Keratinocyte (primary cell): ENCODE measurements around the gene KRTAP9-9. TPM values are rescaled to one million over a fixed set of nuclear protein-coding genes. Genes with fewer than 3 reads are reported as not detected.

Experiments
- DNase-seq: peaks from one replicate; pipeline ENCODE4 v3.0.0-alpha.2; 2011; ENCODE audit warnings: low read depth, missing footprints, low spot score
- FAIRE-seq: peaks from 2 replicates; lab custom pipeline; 2011; peaks lifted over from hg19 to GRCh38; lab: Jason Lieb, UNC
- H2AFZ ChIP-seq: 2 replicates; pipeline ENCODE4 v1.6.0; 2012; ENCODE audit warnings: low read length, control low read depth, inconsistent platforms; ENCODE audit not compliant: control insufficient read depth
- H3K27ac ChIP-seq: 2 replicates; pipeline ENCODE4 v1.5.1; 2011; ENCODE audit warnings: low read length; ENCODE audit not compliant: control insufficient read depth, insufficient read depth
- H3K27me3 ChIP-seq: 3 replicates; pipeline ENCODE4 v1.6.0; 2011; ENCODE audit warnings: low read length; ENCODE audit not compliant: control insufficient read depth, insufficient read depth; ENCODE audit errors: extremely low read depth
- H3K36me3 ChIP-seq, 2 experiments: 2 replicates in 1 of 2; 3 replicates in 1 of 2; pipeline ENCODE4 v1.5.1; 2011; ENCODE audit warnings: low read length in 2 of 2, mild to moderate bottlenecking in 1 of 2; ENCODE audit not compliant: control insufficient read depth in 2 of 2, insufficient read depth in 2 of 2; ENCODE audit errors: extremely low read depth in 1 of 2
- H3K4me1 ChIP-seq: 3 replicates; pipeline ENCODE4 v1.5.1; 2011; ENCODE audit warnings: low read length; ENCODE audit not compliant: control insufficient read depth, insufficient read depth; ENCODE audit errors: extremely low read depth
- H3K4me2 ChIP-seq: 3 replicates; pipeline ENCODE4 v1.6.0; 2011; ENCODE audit warnings: low read depth, low read length; ENCODE audit not compliant: control insufficient read depth, insufficient read depth; ENCODE audit errors: extremely low read depth
- H3K4me3 ChIP-seq, 3 experiments: fragments of 200-600 bp in 1 of 3; sonication (generic) in 1 of 3; 2 replicates in 2 of 3; 3 replicates in 1 of 3; pipeline ENCODE4 v1.5.1; 2011 to 2016; ENCODE audit warnings: low read length in 3 of 3, mild to moderate bottlenecking in 3 of 3, control low read depth in 2 of 3, inconsistent platforms in 1 of 3, low read depth in 1 of 3, mixed read lengths in 1 of 3, mixed run types in 1 of 3, moderate library complexity in 1 of 3; ENCODE audit not compliant: control insufficient read depth in 2 of 3, insufficient read depth in 2 of 3; ENCODE audit errors: extremely low read depth in 1 of 3
- H3K79me2 ChIP-seq: 2 replicates; pipeline ENCODE4 v1.6.0; 2012; ENCODE audit warnings: low read length; ENCODE audit not compliant: control insufficient read depth, insufficient read depth
- H3K9ac ChIP-seq: 3 replicates; pipeline ENCODE4 v1.6.0; 2011; ENCODE audit warnings: low read length; ENCODE audit not compliant: control insufficient read depth, insufficient read depth; ENCODE audit errors: extremely low read depth
- H3K9me1 ChIP-seq: 3 replicates; pipeline ENCODE4 v1.6.0; 2011; ENCODE audit warnings: low read length; ENCODE audit not compliant: control insufficient read depth, insufficient read depth; ENCODE audit errors: extremely low read depth
- H3K9me3 ChIP-seq: 2 replicates; pipeline ENCODE4 v1.5.1; 2012; ENCODE audit warnings: low read depth, low read length; ENCODE audit not compliant: control insufficient read depth
- H4K20me1 ChIP-seq: 3 replicates; pipeline ENCODE4 v1.6.0; 2011; ENCODE audit warnings: low read length; ENCODE audit not compliant: control insufficient read depth, insufficient read depth; ENCODE audit errors: extremely low read depth
- EZH2 ChIP-seq: IDR thresholded peaks from one replicate; pipeline ENCODE4 v1.6.1; 2012; ENCODE audit warnings: inconsistent platforms, mild to moderate bottlenecking, low read length, moderate library complexity
- dilution Hi-C: fragments of 300-500 bp; cut with MboI; formaldehyde crosslinking; loops from one replicate; pipeline ENCODE4 v1.7.0; 2020; ENCODE audit warnings: low sequenced_read_pairs; ENCODE audit not compliant: extremely low pct_ligation_motif_present
- polyA plus RNA-seq, 5 experiments: library from polyadenylated mRNA; depleted of rRNA in 3 of 5; stranded (reverse) in 3 of 5; stranded (forward) in 1 of 5; unstranded in 1 of 5; fragments of >200 nt; gene quantifications; 1 replicate in 1 of 5; 2 replicates in 3 of 5; 3 replicates in 1 of 5; pipeline versions ENCODE4 v1.2.1 to v1.2.3, GENCODE V29; 2011 to 2012; ENCODE audit warnings: missing spikeins in 2 of 5, low read depth in 1 of 5, low replicate concordance in 1 of 5
- TF ChIP-seq, protein P1 (sequence below), 3 experiments: IDR thresholded peaks in 1 of 3; conservative IDR thresholded peaks in 1 of 3; optimal IDR thresholded peaks in 1 of 3; 2 replicates in 2 of 3; 3 replicates in 1 of 3; pipeline versions ENCODE3 to v1.5.1; 2011; ENCODE audit warnings: low read length in 3 of 3, mild to moderate bottlenecking in 3 of 3, moderate library complexity in 2 of 3, control low read depth in 1 of 3, inconsistent platforms in 1 of 3; ENCODE audit not compliant: insufficient read depth in 2 of 3; ENCODE audit errors: extremely low read depth in 1 of 3

The KRTAP9-9 gene
- polyA plus RNA-seq, 1 donor (not counting 4 experiments of a cell fraction or from before 2014, with no cell fraction given): not detected

DNA sequence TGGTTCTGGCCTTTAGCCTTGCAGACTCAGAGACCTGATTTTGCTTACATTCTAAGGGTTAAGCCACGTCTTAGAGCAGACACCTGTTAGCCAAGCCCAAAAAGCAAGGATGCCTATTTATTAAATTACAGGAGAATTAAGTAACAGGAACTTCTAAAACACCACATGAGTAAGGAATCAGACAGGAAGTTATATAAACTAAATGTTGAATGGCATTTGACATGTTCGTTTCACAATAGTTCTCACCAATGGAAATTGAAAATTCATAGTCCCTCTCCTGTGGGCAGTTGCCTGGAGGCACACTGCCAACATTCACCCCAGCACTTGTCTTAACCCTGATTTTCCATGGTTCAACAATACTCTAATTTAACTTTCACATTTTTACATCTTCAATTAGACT lies 29.4 kb downstream of the KRTAP9-9 start:
- no peaks in the 10 kb centered on the region for H3K79me2 ChIP-seq
- no peak for DNase-seq
- no peaks in the 10 kb centered on the region for H3K9me3 ChIP-seq
- H3K36me3 ChIP-seq: no peaks in the 10 kb centered on the region
- H3K4me3 ChIP-seq: no peak overlapping the region
- no peaks in the 10 kb centered on the region for H3K27me3 ChIP-seq
- no peaks in the 10 kb centered on the region for H3K4me1 ChIP-seq
- TF ChIP-seq, protein P1, sequence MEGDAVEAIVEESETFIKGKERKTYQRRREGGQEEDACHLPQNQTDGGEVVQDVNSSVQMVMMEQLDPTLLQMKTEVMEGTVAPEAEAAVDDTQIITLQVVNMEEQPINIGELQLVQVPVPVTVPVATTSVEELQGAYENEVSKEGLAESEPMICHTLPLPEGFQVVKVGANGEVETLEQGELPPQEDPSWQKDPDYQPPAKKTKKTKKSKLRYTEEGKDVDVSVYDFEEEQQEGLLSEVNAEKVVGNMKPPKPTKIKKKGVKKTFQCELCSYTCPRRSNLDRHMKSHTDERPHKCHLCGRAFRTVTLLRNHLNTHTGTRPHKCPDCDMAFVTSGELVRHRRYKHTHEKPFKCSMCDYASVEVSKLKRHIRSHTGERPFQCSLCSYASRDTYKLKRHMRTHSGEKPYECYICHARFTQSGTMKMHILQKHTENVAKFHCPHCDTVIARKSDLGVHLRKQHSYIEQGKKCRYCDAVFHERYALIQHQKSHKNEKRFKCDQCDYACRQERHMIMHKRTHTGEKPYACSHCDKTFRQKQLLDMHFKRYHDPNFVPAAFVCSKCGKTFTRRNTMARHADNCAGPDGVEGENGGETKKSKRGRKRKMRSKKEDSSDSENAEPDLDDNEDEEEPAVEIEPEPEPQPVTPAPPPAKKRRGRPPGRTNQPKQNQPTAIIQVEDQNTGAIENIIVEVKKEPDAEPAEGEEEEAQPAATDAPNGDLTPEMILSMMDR (optimal IDR thresholded peaks at IDR 0.05 in 1 of 3, IDR thresholded peaks at IDR 0.05 in 1 of 3, conservative IDR thresholded peaks at IDR 0.05 in 1 of 3; ENCODE audit: extremely low read depth in 1 of 3, insufficient read depth in 2 of 3, low read length in 3 of 3): no peak
- no peak for TF ChIP-seq EZH2
- FAIRE-seq: no peak
- no peak overlapping the region for H3K4me2 ChIP-seq
- no peak overlapping the region for H3K27ac ChIP-seq
- H4K20me1 ChIP-seq: no peaks in the 10 kb centered on the region
- no peak overlapping the region for H2AFZ ChIP-seq
- H3K9me1 ChIP-seq: no peaks in the 10 kb centered on the region
- no peak overlapping the region for H3K9ac ChIP-seq
- dilution Hi-C loops: no loop called here

DNA sequence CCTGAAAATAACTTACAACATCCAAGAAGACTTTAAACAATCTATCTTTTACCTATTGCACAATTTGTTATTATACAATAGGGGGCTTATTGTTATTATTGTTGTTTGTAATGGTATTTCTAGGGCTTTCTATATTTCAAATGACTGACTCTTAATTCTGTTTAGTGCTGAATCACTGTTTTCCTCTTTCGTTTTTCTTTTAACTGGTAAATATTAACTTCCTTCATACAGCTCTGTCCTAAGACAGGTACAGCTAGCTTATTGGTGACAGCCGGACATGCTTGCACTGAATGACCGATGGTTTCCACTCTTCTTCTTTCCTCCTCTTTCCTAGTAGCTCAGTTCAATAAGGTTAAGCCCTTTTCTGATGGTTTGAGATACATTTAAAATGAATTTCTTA lies 31.9 kb downstream of the KRTAP9-9 start:
- no peak for DNase-seq
- Histone ChIP-seq H3K79me2 (no peaks in the 10 kb centered on the region), H3K9me3 (no peaks in the 10 kb centered on the region), H3K4me3 (no peak overlapping the region), H3K9me1 (no peaks in the 10 kb centered on the region), H3K27ac (no peak overlapping the region), H3K27me3 (no peaks in the 10 kb centered on the region), H2AFZ (no peak overlapping the region), H3K9ac (no peak overlapping the region), H4K20me1 (no peaks in the 10 kb centered on the region), H3K36me3 (no peaks in the 10 kb centered on the region), H3K4me2 (no peak overlapping the region), H3K4me1 (peaks cover 13% of the 10 kb centered on the region)
- TF ChIP-seq, protein P1 (optimal IDR thresholded peaks at IDR 0.05 in 1 of 3, IDR thresholded peaks at IDR 0.05 in 1 of 3, conservative IDR thresholded peaks at IDR 0.05 in 1 of 3; ENCODE audit: extremely low read depth in 1 of 3, insufficient read depth in 2 of 3, low read length in 3 of 3): no peak
- no peak for TF ChIP-seq EZH2
- dilution Hi-C loops: no loop called here
- FAIRE-seq: no peak
